HG02571 (cell line): ENCODE results near the gene CFAP46.
"Not testable (repeated sequence)": the region's sequence is repeated elsewhere in the genome, so short reads cannot be mapped to it uniquely, and the experiment has no call there.

Source experiments
- ATAC-seq: cut with Tn5 transposase; IDR thresholded peaks from one replicate; pipeline ENCODE4 v1.9.1; 2021; ENCODE audit warnings: mild to moderate bottlenecking, moderate library complexity; ENCODE audit not compliant: unreplicated experiment

The CFAP46 gene

DNA sequence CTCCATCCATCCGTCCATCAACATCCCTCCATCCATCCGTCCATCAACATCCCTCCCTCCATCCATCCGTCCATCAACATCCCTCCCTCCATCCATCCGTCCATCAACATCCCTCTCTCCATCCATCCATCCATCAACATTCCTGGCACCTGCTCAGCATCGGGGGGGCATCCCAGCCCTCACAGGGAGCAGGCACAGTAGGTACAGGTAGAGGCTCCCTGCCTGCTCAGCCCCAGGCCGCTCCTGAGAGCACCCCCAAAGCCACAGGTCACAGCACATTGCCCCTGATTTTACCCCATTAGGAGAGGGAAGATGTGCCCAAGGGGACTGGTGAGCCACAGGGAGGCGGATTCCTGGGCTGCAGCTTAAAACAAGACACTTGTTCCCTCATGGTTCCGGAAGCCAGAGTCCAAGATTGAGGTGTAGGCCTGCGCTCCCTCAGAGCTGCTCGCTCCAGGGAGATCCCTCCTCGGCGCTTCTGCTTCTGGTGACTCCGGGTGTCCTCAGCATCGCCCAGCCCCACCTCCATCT lies 21.1 kb upstream of the CFAP46 start:
- ATAC-seq, result no peak

- ATAC-seq, result no peak
Observed at GRCh38 chr10:132962623-132963429, 20.5 kb upstream of the CFAP46 start.

DNA sequence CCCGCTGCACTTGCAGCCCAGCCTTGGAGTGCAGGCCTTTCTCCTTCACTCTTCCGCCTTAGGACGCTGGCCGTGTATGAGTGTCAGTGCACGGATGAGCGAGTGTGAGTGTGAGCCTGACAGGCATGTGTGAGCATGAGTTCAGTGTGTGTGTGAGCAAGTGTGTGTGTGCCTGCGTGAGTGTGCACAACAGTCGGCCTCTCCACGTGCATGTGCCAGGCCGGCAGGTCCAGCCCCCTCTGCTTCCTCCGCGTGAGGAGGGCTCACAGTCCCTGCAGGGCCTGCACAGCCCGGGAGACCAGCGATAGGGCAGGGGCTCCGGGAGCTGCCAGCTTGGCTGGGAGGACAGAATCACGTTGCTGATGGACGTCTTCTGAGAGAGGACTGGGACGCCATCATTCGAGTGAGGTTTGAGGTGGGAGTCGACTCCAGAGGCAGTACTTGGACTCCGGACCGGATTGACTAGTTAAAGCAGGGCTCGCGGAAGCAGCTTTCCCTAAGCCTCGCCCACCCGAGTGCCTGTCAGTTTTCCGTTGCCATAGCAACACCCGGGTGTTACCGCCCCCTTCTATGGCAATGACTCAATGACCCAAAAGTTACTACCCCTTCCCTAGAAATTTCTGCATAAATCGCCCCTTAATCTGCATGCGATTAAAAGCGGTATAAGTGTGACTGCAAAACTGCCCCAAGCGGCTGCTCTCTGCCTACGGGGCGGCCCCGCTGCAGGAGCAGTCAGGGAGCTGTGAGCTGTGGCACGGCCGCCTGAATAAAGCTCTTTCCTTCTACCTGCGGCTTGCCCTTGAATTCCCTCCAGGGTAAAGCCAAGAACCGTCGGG lies 19.6 kb upstream of the CFAP46 start:
- ATAC-seq, result no peak

GRCh38 chr10:132961420-132961786 lies 19.0 kb upstream of the CFAP46 start:
- ATAC-seq, result no peak

DNA sequence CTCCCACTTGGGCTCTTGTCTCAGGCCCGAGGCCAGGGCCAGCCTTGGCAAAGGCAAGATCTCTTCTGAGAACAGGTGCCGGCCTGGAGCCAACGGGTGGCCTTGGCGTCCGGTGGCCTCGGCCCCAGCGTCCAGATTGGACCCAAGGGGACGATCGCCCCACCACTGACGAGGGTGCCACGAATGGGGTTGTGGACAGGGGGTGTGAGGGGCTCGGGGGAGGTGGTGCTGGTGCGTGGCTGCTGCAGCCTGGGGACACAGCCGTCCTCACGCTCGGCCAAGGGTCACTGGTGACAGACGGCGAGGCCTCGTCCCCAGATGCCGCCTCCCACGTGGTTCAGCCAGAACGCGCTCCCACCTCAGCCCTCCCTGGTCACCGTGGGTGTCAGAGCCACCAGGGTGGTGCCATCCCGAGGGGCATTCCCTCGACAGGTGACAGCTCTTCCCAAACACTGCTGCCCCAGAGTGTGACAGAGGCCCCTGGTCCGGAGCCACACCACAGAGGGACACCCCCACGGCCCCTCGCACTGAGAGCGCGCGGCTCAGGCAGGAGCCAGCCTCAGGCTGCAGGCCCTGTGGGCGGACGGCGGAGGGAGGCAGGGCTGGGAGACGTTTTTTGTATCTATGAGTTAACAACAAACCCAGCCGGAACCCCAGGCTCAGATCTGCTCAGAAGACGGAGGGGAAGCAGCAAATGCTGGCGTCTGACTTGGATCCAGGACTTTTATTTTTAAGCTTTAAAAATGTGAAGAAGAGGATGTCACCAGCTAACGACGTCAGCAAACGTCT lies 18.5 kb upstream of the CFAP46 start:
- ATAC-seq, result no peak

- no peak for ATAC-seq
Observed at GRCh38 chr10:132960071-132960472, 17.7 kb upstream of the CFAP46 start.

DNA sequence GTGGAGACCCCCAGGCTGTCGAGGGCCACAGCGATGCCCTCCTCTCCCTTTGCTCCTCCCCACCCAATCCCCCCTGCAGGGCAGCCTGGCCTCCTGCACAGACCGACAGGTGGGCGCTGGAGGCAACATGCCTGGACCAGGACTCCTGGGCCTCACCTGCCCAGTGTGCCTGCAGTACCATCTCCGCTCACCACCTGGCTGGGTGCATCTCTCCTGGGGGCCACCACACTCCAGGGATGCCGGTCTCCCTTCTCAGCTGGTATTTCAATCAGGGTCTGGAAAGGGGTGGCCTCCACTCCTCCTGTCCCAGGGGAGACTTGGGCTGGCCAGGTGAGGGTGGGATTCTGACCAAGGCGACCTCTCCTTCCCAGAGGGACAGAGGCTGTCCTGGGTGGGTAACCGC lies 17.2 kb upstream of the CFAP46 start:
- ATAC-seq, result no peak

- no peak for ATAC-seq
Observed at GRCh38 chr10:132958883-132959558, 16.7 kb upstream of the CFAP46 start.

DNA sequence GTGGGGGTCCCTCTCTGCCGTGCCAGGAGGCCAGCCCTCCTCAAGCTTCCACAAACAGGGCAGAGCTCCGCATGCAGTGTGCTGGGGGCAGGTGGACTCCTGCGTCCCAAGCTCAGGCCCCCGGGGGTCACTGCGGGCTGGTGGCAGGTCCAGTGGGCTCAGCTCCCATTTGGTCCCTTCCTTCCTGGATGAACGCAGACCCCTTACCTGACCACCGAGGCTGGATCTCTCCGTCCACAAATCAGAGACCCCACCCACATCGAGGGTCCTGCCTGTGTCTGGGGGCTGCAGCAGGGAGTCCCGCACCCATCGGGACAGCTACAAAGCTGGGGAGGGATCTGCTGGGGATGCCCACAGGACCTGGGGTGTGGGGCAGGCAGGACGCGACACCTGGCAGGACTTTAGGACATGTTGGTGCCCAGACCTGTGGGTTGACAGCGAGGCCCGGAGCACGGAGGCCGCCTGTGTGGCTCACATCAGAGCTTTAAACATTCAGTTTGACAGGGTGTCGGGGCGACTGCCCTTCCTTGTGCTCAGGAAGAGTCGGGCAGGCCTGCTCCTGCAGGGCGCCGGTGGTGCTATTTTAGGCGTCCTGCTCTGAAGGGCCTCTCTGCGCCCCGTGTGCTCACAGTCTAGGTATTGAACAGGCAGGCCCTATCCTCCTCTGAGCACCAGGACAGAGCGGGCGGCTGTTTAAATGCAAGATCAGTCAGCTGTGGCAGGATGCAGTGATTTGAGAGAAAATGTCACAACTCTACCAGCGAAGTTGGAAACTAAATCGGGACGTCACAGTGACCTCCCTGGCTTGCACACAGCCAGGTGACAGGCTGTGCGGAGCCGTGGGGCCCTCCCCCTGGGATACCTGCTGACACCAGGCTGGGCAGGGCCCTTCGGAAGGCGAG lies 15.9 kb upstream of the CFAP46 start:
- no peak for ATAC-seq

DNA sequence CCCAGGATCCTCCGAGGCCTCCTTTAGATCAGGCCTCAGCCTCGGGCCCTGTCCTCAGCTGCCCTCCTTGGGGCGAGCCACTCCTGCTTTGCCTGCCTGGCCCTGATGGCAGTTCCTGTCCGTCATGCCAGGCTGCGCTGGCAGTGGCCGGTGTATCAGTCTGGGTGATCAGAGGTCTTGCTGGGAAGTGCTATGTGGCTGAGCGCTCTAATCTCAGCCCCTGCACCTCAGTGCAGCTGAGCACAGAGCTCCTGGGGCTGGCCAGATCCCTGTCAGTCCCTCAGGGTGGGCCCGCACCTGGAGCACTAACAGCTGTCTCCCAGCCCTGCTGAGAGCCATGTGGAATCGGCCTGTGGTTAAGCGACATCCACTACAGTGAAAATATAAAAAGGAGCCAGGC lies 14.8 kb upstream of the CFAP46 start:
- no peak for ATAC-seq

DNA sequence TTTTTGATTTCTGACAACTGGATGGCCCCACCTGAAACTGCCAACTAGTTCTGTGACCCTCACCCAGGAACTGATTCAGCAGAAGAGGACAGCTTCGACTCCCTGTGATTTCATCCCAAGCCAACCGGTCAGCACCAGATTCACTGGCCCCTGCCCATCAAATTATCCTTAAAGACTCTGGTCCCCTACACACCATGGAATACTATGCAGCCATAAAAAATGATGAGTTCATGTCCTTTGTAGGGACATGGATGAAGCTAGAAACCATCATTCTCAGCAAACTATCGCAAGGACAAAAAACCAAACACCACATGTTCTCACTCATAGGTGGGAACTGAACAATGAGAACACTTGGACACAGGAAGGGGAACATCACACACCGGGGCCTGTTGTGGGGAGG lies 13.9 kb upstream of the CFAP46 start:
- ATAC-seq, result not testable (repeated sequence)

DNA sequence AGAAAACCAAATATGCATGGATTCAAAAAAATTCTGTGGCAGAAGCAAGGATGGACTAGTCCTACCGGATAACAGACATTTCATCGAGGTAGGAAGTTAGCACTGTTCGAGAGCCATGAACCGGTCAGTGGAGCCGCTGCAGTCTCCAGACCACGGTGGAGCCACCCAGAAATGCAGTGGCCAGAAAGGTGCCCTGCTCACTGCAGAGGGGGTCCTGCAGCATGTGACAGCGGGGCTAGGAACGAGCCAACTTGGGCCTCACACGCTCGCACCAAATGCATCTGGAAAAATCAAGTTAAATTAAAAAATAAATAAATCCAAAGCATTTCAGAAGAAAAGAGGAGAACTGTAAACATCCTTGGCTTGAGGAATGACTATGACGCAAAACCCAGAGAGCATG lies 13.1 kb upstream of the CFAP46 start:
- ATAC-seq, result no peak

GRCh38 chr10:132953428-132953827 lies 11.1 kb upstream of the CFAP46 start:
- no peak for ATAC-seq

DNA sequence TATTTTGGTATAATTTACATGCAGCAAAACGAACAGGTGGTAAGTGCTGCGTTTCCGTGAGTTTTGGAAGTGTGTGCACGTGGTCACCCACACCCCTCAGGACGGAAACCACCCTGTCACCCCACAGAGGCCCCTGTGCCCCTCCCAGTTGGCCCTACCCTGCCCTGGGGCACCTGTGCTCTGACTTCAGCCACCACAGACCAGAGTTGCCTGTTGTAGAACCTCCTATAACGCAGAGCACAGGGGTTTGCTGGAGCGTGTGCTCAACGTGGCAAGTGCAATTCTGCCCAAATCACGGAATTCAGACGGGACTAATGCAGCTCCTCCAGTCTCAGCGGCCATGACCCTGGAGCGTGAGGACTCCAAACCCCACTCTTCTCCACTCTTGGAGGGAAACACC lies 9.6 kb upstream of the CFAP46 start:
- no peak for ATAC-seq

GRCh38 chr10:132948351-132948750 lies 6.0 kb upstream of the CFAP46 start:
- no peak for ATAC-seq

- ATAC-seq, result no peak
Observed at GRCh38 chr10:132947843-132948242, 5.5 kb upstream of the CFAP46 start.

DNA sequence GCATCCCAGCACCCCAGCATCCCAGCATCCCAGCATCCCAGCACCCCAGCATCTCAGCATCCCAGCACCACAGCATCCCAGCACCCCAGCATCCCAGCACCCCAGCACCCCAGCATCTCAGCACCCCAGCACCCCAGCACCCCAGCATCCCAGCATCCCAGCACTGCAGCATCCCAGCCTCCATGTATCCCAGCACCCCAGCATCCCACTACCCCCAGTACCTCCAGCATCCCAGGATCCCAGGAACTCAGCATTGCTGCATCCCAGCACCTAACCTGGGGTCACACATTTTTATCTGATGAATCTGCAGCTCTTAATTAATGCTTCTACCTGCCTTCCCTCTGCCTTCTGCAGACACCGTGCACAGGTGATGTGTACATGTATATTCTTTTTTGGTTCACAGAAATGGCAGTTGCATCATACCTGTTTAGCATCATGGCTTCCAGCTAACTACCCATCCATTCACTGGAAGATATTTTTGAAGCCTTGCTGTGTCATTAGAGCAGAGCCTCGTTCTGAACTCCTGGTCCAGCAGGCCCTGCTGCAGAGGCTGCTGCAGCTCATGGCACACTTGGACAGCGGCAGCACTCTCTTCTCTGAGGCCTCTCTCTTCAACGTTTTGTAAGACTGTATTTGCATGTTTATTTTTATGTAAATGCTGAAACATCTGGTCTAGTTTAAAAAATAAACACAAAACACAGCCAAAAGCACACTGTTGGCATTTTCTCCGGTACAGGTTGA lies 4.6 kb upstream of the CFAP46 start:
- ATAC-seq, result no peak

- no peak for ATAC-seq
Observed at GRCh38 chr10:132946311-132946710, 3.9 kb upstream of the CFAP46 start.

DNA sequence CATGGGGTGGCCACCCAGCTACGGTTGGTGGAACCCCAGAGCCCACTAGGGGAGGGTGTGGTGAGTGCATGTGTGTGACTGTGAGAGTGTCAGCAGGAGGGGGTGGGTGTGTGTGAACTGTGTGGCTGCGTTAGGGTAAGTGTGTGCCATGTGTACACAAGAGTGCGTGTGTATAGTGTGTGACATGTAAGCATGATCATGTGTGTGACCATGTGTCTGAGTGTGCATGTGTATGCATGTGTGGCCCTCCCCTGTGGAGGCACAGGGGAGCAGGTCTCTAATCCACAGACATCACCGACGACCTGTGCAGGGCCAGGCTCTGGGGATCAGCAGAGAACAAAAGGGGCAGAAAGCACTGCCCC lies 3.5 kb upstream of the CFAP46 start:
- no peak for ATAC-seq
